ENCODE results near the gene ZNF598. TPM values are rescaled to one million over a fixed set of nuclear protein-coding genes. Genes with fewer than 3 reads are reported as not detected.

ZNF598 gene
- polyA plus RNA-seq, 1 of the 3 experiments (the other 2 are of a cell fraction): 47.8 TPM

GRCh38 chr16:1991948-1992703 lies 17.5 kb downstream of the ZNF598 start:
- Histone ChIP-seq H3K9me2 (no peaks in the 10 kb centered on the region), H3K36me3 (replicated peaks in 1 of 2; ENCODE audit: control insufficient read depth in 1 of 2, insufficient read depth in 2 of 2, low read length in 1 of 2) (peaks cover 2 to 3% of the 10 kb centered on the region in 2 experiments), H3K9me3 (no peaks in the 10 kb centered on the region), H3K4me3 (ENCODE audit: low read depth in 2 of 2, low read length in 1 of 2) (no peak overlapping the region), H2AFZ (ENCODE audit: low read depth) (no peak overlapping the region), H3K27ac (ENCODE audit: low read depth in 2 of 2, low read length in 1 of 2) (no peak overlapping the region), H4K20me1 (ENCODE audit: insufficient read depth) (no peaks in the 10 kb centered on the region), H3K4me2 (no peak overlapping the region), H3K4me1 (ENCODE audit: control insufficient read depth in 1 of 2, insufficient read depth in 2 of 2, low read depth in 1 of 2, low read length in 1 of 2) (peaks cover 0 to 18% of the 10 kb centered on the region in 2 experiments; a peak in 1 of 4 replicates), H3K27me3 (ENCODE audit: insufficient read depth) (no peaks in the 10 kb centered on the region), H3K79me2 (ENCODE audit: insufficient read depth) (no peaks in the 10 kb centered on the region), H3F3A (replicated peaks; ENCODE audit: insufficient read depth) (peaks cover 22% of the 10 kb centered on the region), H3K9ac (no peak overlapping the region)
- TF ChIP-seq EZH2phosphoT487 (IDR thresholded peaks at IDR 0.05; ENCODE audit: borderline replicate concordance, low read depth) (no peak), FOXJ3 (CRISPR knock-in tag; IDR thresholded peaks at IDR 0.05) (no peak), SMC3 (IDR thresholded peaks at IDR 0.05; ENCODE audit: low read depth, low read length) (no peak), RFX5 (IDR thresholded peaks at IDR 0.05; ENCODE audit: low read length) (no peak), EP300 (IDR thresholded peaks at IDR 0.05; ENCODE audit: borderline replicate concordance in 1 of 2, low read depth in 1 of 2, low read length in 1 of 2) (no peak), TAF1 (IDR thresholded peaks at IDR 0.05; ENCODE audit: borderline replicate concordance, low read depth, low read length) (no peak), CHD2 (IDR thresholded peaks at IDR 0.05; ENCODE audit: low read length, partially characterized antibody) (no peak), GATA2 (CRISPR knock-in tag; IDR thresholded peaks at IDR 0.05) (no peak), GABPA (IDR thresholded peaks at IDR 0.05; ENCODE audit: low read depth) (no peak), RXRA (IDR thresholded peaks at IDR 0.05; ENCODE audit: borderline replicate concordance, low read depth) (no peak), REST (IDR thresholded peaks at IDR 0.05; ENCODE audit: low read depth, low read length) (no peak)
- TF ChIP-seq, protein P1, sequence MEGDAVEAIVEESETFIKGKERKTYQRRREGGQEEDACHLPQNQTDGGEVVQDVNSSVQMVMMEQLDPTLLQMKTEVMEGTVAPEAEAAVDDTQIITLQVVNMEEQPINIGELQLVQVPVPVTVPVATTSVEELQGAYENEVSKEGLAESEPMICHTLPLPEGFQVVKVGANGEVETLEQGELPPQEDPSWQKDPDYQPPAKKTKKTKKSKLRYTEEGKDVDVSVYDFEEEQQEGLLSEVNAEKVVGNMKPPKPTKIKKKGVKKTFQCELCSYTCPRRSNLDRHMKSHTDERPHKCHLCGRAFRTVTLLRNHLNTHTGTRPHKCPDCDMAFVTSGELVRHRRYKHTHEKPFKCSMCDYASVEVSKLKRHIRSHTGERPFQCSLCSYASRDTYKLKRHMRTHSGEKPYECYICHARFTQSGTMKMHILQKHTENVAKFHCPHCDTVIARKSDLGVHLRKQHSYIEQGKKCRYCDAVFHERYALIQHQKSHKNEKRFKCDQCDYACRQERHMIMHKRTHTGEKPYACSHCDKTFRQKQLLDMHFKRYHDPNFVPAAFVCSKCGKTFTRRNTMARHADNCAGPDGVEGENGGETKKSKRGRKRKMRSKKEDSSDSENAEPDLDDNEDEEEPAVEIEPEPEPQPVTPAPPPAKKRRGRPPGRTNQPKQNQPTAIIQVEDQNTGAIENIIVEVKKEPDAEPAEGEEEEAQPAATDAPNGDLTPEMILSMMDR (IDR thresholded peaks at IDR 0.05): no peak
- ChIA-PET POLR2A (interaction anchor here (0.8 kb wide), 1 partner anchor 163 kb away, joined by 3 read pairs; the partner anchor contains the start of gene TRAF7), CTCF (interaction anchor here (0.6 to 12.9 kb wide), 2 partner anchors 12 to 123 kb away, joined by 3 to 108 read pairs; no protein-coding TSS in a partner anchor)
- WGBS (ENCODE audit: low lambda C conversion rate): 69% methylated on average over 42 of the region's 96 CpGs
- peak; percentile 84 for DNase-seq

Measured in SK-N-SH (cell line).